Lung microvascular endothelial cell (primary cell): ENCODE measurements around the gene OR6J1. TPM values are rescaled to one million over a fixed set of nuclear protein-coding genes. Genes with fewer than 3 reads are reported as not detected.
A peak's percentile ranks its signal among the peaks of the same experiment; 100 is the strongest.
"Not testable (repeated sequence)": the region's sequence is repeated elsewhere in the genome, so short reads cannot be mapped to it uniquely, and the experiment has no call there.

ENCODE experiments used
- DNase-seq, 2 donors: peaks; one replicate each; pipeline versions ENCODE4 v3.0.0 to v3.0.0-alpha.2; 2010; ENCODE audit warnings: low read depth in 2 of 2
- total RNA-seq: library from RNA; depleted of rRNA; stranded (reverse); fragments of >200 nt; gene quantifications from 2 replicates; pipeline ENCODE4 v1.2.1, GENCODE V29; 2014

Gene OR6J1
- not detected in 2 replicates for total RNA-seq

DNA sequence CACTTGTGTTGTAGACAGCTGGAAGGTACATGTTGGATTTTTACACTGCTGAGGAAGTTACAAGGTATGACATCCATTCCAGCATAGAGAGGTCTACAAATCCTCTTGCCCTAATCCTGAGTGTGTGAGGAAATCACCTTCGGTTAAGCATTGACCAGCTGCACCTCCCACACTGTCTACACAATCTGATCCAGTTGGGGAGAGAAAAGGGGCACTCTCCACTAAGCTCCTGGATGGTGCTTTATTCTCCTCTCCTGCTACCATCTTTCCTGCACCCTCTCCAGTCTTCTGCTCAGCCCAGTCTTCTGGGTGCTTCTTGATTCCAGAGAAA lies at the start of gene OR6J1:
OR6J1 (minus strand) TSS at position 48 of the 331 bp plus-strand sequence. CDS start 9,541 bp downstream, outside the sequence.
- DNase-seq: no peak

DNA sequence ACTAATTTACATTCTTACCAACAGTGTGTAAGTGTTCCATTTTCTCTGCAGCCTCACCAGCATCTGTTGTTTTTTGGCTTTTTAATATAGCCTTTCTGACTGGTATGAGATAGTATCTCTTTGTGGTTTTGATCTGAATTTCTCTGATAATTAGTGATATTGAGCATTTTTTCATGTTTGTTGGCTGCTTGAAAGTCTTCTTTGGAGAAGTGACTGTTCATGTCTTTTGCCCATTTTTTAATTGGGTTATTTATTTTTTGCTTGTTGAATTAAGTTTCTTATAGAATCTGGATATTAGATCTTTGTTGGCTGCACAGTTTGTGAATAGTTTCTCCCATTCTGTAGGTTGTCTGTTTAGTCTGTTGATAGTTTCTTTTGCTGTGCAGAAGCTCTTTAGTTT lies 48.0 kb upstream of the OR6J1 start:
- no peak for DNase-seq

DNA sequence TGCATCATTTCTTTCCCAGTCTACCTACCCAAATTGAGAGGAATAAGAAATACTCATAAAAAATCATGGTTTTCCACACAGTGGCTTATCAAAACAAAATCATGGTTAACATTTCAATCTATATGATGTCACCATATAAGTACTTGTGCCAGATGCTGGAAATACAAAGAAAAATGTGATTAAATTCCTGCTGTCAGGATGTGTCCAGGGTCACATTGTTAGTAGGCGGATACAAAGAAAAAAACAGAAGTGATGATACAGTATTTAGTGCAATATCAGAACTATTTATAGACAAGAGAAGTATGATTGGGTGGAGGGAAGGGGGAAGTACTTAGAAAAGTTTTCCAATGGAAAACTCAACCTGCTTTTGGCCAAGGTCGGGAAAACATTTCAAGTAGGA lies 47.0 kb upstream of the OR6J1 start:
- DNase-seq: peak; percentile 89 to 94

DNA sequence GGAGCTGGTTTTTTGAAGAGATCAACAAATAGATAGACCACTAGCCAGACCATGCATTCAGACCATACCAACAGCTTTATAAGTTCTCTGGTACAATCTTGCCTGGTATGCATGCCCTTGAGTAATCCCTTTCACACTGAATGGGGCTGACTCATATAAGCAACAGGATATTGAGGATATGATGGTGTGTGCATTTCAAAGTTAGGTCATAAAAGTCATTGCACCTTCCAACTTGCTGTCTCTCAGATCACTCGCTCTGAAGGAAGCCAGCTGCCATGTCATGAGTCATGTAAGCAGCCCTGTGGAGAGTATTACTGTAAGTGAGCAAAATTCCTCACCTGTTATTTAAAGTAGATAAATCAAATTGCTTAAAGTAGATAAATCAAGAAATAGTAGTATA lies 45.0 kb upstream of the OR6J1 start:
- DNase-seq: peak; percentile 85 to 98

DNA sequence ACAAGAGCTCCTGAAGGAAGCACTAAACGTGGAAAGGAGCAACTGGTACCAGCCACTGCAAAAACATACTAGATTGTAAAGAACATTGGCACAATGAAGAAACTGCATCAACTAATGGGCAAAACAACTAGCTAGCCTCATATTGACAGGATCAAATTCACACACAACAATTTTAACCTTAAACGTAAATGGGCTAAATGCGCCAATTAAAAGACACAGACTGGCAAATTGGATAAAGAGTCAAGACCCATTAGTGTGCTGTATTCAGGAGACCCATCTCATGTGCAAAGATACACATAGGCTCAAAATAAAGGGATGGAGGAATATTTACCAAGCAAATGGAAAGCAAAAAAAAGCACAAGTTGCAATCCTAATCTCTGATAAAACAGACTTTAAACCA lies 43.8 kb upstream of the OR6J1 start:
- DNase-seq: not testable (repeated sequence)

DNA sequence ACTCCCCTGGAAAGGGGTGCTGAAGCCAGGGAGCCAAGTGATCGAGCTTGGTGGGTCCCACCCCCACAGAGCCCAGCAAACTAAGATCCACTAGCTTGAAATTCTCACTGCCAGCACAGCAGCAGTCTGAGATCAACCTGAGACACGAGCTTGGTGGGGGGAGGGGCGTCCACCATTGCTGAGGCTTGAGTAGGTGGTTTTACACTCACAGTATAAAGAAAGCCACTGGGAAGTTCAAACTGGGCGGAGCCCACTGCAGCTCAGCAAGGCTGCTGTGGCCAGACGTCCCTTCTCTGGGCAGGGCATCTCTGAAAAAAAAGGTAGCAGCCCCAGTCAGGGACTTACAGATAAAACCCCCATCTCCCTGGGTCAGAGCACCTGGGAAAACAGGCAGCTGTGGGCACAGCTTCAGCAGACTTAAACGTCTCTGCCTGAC lies 42.0 kb upstream of the OR6J1 start:
- not testable (repeated sequence) for DNase-seq

DNA sequence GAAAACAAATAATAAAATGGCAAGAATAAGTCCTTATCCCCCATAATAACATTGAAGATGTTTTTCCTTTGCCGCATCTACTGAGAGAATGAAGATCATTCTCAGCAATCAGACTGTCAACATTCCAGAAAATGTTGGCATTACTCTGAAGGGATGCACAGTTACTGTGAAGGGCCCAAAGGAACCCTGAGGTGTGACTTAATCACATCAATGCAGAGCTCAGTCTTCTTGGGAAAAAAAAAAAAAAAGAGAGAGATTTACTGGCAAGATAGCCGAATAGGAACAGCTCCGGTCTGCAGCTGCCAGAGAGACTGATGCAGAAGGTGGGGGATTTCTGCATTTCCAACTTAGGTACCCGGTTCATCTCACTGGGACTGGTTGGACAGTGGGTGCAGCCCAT lies 41.3 kb upstream of the OR6J1 start:
- DNase-seq: peak in 1 of 2 donors; percentile 44

- not testable (repeated sequence) for DNase-seq
Observed at GRCh38 chr14:22683428-22683827, 39.3 kb upstream of the OR6J1 start.

- no peak for DNase-seq
Observed at GRCh38 chr14:22678221-22678620, 34.1 kb upstream of the OR6J1 start.

- not testable (repeated sequence) for DNase-seq
Observed at GRCh38 chr14:22677551-22677950, 33.4 kb upstream of the OR6J1 start.

- DNase-seq: no peak
Observed at GRCh38 chr14:22671622-22672021, 27.5 kb upstream of the OR6J1 start.

GRCh38 chr14:22668863-22669262 lies 24.7 kb upstream of the OR6J1 start:
- no peak for DNase-seq

- peak in 1 of 2 donors; percentile 11 for DNase-seq
Observed at GRCh38 chr14:22668417-22668816, 24.3 kb upstream of the OR6J1 start.

DNA sequence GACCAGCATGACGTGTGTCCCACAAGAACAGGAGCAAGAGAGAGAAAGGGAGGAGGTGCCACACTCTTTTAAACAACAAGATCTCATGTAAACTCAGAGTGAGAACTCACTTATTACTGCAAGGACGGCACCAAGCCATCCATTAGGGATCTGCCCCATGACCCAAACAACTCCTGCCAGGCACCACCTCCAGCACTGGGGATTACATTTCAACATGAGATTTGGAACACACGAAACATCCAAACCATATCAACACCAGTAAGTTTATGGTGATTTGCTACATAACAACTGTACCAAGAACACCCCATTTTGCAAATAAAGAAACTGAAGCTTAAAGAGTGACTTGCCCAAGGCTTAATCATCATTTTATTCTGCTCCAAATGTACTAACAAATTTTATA lies 23.7 kb upstream of the OR6J1 start:
- DNase-seq: no peak

GRCh38 chr14:22666203-22666893 lies 22.2 kb upstream of the OR6J1 start:
- DNase-seq: no peak

DNA sequence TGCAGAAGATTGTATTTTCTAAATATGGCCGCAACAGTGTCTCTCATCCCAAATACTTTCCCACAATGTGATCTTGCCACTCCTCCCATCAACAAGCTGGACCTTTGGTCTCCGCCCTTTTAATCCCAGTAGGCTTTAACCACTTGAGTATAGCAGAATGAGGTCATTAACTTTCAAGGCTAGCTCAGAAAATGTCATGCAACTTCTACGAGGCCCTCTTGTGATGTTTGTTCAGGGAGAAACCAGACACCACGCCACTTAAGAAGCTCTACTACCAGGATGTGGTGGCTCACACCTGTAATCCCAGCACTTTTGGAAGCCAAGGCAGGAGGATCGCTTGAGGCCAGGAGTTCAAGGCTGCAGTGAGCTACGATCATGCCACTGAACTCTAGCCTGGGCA lies 20.1 kb upstream of the OR6J1 start:
- no peak for DNase-seq

- no peak for DNase-seq
Observed at GRCh38 chr14:22660654-22661053, 16.5 kb upstream of the OR6J1 start.

- DNase-seq: peak in 1 of 2 donors; percentile 56
Observed at GRCh38 chr14:22658946-22659345, 14.8 kb upstream of the OR6J1 start.

DNA sequence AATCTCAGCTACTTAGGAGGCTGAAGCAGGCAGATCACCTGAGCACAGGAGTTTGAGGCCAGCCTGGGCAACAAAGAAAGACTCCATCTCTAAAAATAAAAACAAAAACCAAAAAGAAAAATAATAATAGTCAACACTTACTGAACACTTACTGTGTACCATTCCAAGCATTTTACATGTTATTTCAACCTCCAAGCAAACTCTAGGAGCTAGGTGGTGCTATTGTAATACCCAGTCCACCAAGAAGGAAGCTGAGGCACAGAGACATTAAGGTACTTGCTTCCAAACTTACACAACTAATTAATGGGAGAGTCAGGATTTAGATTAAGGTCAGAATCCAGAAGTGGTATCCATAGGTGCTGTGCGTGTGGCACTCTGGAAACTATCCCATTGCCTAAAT lies 13.7 kb upstream of the OR6J1 start:
- DNase-seq: peak; percentile 79 to 83

- DNase-seq: peak in 1 of 2 donors; percentile 43
Observed at GRCh38 chr14:22656945-22657731, 13.0 kb upstream of the OR6J1 start.

DNA sequence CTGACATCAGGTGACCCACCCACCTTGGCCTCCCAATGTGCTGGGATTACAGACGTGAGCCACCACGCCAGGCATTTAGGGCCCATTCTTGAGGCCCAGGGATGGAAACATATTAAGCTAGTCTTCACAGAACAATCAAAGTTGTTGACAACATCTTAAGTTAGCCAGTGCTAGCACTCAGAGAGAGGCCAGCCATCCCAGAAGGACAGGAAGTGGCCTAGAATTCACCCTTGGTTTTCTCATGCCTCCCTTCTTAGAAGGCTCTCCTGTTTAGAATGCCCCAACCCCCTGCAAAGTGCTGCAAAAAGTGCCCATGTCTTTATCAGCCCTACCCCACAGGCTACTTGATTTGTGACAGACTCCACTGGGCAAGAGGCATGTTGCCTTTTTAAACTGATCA lies 12.1 kb upstream of the OR6J1 start:
- peak in 1 of 2 donors; percentile 36 for DNase-seq

DNA sequence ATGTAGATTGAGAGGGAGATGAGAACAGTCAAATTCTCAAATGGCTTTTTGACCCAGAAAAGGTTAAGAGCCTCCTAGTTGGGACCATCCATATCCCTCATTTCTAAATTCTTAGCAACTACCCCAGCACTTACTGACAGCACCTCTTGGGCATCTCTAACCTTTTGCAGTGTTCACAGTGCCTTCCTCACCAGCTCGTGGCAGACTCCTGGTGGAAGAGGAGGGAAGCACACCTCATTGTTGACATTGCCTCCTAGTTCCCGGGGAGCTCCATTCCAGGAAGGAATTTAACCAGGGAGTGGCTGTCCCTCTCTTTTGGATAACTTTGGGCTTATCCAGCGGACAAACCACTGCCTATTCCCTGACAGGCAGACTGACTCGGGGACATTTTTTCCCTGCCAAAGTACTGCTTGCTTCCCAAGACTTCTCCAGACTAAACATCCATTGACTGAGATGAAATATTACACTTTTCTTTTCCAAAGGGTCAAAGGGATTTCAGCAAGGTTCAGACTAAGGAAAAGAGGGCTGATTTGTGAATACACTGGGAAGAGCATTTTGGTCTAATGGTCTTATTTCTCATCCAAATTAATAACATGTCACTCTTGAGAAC lies 9.0 kb upstream of the OR6J1 start:
- DNase-seq: peak; percentile 76 to 81

DNA sequence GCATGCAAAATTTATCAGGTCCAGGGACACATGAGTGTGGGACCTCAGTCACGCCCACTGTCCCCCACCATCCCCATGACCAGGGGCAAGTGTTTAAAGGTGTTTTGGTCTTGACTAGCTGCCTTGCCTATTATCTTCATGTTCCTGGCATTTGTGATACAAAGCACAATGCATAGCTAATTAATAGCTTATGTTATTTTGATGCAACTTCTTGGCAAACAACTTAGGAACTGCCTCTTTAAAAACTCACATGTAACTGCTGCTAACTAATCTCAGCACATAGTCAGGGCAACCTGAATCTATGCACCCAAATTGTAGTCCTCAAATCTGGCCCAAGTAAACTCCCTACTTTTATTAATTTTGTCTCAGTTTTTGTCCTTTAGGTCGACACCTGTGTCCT lies 7.4 kb upstream of the OR6J1 start:
- DNase-seq: no peak
